ENCODE results near the gene PDE4A.
A peak's percentile ranks its signal among the peaks of the same experiment; 100 is the strongest.
"Not testable (repeated sequence)": the region's sequence is repeated elsewhere in the genome, so short reads cannot be mapped to it uniquely, and the experiment has no call there.

The PDE4A gene

DNA sequence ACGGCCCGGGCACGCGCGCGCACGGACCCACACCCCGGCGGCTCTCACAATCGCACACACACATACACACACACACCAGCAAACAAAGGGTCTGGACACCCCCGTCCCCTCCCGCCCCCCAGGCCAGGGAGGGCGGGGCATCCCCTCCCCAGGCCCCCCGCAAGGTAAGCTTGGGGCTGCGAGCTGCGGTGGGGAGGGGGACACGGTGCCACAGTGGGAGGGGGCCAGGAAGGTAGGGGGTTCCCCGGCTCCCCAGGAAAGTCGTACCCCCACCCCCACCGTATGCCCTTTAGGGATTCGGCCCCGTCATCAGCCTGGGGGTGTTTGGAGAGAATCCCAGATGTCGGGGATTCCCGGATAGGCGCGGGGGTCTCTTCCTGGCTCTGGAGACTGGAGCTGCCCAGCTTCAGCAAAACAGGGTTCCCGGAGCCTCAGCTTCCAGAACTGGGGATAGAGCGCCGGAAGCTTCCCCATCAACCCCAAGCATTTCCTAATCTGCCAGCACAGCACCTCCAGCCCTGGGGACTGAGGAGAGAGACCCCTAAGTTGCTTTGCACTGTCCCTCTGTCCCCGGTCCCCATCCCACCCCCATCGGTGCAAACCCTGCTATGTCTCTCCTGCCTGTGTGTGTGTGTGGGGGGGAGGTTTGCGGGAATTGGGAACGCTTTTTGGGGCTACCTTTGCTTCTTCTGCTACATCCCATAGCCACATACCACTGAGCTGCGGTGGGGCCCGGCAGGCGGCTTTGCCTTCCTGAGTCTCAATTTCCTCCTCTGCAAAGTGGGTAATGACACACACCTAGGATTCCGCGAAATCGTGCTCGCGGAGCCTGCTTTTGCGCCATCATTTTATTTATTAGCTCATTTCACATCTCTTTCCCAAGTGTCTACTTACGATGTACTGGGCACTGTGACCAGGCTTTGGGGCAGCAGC is 15.2 kb upstream of the PDE4A start:
- no peak for DNase-seq

DNA sequence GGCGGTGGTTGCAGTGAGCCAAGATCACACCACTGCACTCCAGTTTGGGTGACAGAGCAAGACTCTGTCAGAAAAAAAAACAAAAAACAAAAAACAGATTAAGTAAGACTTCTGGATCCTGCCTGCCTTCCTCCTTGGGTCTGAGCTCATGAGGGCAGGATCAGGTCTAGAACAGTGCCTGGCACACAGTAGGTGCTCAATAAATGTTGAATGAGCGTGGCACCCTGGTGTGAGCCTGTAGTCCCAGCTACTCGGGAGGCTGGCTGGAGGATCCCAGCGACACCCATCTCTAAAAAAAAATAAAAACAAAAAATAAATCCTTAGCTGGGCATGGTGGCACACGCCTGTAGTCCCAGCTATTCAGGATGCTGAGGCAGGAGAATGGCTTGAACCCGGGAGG is 14.1 kb upstream of the PDE4A start:
- DNase-seq: no peak

DNA sequence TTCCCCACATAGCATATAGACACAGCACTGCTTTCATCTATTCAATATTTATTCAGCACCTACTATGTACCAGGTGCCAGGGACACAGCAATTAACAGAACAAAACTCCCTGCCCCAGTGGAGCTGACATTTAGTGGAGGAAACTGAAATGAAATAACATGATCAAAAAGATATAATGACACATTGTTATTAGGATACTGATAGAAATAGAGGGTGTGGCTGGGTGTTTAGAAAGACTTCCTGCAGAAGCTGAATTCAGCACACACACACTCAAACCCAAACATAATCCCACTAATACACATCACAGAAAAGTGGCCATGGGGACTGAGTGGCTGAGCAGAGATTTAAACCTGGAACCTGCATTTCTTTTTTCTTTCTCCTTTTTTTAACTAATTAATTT is 13.2 kb upstream of the PDE4A start:
- DNase-seq: no peak

DNA sequence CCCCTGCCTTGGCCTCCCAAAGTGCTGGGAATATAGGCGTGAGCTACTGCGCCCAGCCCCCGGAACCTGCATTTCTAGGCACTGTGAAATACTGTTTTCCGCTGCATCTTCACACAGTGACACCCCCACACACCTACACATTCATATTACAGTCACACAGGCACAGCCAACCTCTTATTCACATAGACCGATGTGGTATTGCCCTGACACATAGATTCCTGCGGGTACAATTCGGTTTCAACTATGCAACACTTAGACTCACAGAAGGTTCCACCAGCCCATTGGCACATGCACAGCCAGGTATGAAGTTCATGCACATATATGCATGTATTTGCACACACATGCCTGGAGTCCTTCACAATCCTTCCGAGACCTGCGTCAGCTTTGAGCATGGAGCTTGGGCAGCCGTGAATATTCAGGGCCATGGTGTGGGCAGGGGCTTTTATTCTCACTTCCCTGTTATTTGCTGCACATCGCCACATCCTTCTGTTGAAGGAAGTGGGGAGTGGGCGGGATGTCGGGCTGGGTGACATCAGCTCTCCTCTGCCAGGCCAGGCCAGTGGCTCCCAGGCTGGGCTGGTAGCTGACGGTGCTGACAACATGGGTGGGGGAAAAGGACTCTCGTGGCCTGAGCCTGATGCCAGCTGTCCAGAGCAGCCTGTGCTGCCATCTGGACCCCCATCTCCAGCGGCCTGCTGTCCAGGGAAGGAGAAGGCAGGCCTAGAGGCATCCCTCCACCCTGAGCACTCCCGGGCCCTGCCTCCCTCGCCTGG is 11.6 kb upstream of the PDE4A start:
- DNase-seq: no peak

DNA sequence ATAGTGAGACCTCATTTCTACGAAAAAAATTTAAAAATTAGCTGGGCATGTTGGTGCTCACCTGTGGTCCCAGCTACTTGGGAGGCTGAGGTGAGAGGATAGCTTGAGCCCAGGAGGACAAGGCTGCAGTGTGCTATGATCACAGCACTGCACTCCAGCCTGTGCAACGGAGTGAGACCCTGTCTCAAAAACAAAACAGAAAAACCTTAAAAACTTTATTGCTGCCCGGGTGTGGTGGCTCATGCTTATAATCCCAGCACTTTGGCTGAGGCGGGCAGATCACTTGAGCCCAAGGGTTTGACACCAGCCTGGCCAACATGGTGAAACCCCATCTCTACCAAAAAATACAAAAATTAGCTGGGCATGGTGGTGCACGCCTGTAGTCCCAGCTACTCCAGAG is 9.1 kb upstream of the PDE4A start:
- not testable (repeated sequence) for DNase-seq

DNA sequence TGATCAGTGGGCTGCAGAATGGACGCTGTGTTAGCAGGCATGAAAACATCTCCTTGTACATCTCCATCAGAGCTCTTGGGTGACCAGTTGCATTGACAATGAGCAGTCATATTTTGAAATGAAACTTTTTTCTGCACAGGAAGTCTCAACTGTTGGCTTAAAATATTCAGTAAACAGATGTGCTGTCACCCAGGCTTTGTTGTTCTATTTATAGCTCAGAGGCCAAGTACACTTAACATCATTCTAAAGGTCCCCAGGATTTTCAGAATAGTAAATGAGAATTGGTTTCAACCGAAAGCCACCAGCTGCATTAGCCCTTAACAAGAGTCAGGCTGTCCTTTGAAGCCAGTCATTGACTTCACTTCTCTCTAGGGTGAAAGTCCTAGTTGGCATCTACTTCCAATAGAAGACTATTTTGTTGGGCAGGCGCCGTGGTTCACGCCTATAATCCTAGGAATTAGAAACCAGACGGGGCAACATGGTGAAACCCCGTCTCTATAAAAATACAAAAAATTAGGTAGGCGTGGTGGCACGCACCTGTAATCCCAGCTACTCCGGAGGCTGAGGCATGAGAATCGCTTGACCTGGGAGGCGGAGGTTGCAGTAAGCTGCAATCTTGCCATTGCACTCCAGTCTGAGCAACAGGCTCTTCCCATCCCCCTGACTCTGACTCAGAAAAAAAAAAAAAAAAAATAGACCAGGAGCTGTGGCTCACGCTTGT is 7.9 kb upstream of the PDE4A start:
- no peak for DNase-seq

DNA sequence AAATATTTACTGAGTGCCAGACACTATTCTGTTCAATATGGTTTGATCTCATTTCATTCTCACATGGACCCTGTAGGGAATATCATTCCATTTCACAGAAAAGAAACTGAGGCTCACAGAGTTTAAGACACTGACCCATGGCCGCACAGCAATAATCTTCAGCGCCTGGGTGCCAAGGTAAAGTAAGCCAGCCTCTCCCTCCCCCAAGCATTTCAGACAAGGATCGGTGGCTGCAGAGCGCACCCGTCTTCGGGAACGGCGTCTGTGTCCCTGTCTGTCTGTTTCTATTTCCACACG is 4.3 kb upstream of the PDE4A start:
- DNase-seq: no peak

DNA sequence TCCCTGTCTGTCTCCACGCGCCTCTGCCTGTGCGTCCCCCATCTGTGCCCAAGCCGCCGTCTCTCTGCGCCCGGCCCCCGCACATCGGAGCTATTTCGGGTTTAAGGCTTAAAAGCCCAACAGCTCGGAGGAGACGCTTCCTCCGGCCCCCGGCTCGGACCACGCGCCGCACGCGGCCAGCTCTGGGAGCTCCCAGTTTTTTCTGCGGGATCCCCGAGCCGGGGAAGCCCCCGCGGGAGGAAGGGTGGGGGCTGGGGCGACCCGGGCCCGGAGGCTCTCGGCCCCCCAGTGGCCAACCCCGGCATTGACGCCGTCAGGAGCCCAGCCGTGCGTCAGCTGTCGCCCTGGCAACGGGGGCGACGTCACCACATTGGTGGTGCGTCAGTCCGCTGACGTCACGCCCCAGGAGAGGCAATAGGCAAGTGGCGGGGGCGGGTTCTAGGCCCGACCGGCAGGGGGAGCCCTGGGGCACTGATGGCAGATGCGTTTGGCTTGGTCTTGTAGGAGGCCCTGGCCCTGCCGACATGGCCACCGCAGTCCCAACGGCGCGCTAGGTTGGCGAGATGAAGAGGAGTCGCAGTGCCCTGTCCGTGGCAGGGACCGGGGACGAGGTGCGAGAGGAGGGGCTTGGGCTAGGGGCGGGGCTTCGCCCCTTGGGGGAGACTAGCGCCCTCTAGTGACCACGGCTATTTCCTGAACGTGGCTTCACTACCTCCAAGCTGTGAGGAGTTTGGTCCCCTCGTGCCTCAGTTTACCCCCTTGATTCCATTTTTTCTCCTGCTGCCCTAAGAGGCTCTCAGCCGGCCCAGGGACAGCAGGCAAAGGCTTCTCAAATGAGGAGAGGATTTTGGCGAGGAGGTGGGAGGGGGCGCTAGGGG is 3.7 kb upstream of the PDE4A start:
- DNase-seq: peak; percentile 83

DNA sequence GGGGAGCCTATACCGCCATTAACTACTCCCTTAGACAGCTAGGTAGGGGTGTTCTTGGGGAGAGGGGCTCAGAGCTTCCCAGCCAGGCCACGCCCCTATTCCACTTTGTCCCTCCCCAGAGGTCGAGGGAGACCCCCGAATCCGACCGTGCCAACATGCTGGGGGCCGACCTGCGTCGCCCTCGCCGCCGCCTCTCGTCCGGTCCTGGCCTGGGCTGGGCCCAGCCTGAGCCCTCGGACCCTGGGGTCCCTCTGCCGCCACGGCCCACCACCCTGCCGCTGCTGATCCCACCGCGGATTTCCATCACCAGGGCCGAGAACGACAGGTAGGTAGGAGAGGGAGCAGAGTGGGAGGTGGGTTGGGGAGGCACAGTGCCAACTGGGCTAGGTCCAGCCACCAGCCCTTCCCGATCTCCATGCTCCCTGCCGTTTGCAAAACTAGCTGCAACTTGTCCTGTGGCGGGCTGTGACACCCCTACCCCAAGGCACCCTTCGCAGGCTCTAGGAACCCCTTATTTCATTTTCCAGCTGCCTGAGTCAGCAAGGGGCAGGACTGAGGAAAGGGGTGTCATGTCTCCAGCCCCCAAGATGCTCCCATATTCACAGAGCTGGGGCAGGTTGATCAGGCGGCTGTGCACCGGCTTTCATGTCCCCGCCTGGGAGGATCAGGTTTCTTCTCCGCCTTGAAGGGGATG is 2.6 kb upstream of the PDE4A start:
- DNase-seq: no peak

DNA sequence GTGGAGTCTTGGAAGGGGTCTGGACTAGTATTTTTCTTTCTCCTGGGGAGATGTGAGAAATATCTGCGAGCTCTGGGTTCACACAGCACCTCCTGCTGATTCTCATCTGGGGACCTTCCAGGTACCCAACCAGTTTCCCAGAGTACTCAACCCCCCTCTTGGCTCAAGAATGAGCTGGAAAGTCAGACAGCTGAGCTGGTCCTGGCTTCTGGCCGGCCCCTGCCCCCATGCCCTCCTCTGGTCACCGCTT is 2.2 kb upstream of the PDE4A start:
- no peak for DNase-seq

DNA sequence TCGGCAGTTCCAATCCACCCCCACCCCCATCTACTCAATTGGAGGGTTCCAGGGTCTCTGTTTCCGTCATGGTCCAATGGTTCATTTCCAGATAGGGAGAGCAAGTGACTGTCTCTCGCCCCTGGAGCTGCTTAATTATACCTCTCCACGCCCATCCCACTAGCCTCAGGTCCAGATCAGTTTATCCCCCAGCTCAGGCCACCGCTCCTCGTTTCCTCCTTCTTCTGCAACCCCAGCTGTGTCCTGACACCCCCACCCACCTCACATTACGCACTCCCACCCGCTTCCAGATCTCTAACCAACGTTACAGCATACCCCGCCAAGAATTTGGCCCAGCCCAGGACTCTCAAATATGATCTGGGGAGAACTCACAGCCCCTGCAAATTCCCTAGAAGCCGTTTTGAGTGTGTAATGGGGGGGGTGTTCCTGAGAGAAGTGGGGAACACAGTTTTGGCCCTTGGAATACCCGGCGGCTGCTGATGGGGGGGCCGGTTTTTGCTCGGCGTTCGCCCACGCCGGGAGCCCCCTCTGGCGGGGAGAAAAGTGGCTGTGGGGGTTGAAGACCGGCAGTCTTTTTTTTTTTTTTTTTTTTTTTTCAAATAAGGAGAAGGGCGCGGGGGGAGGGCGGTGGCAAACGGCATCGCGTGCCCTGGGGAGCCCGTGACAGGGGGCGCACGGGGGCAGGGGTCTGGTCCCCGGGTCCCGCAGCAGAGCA is 1.7 kb upstream of the PDE4A start:
- DNase-seq: no peak

DNA sequence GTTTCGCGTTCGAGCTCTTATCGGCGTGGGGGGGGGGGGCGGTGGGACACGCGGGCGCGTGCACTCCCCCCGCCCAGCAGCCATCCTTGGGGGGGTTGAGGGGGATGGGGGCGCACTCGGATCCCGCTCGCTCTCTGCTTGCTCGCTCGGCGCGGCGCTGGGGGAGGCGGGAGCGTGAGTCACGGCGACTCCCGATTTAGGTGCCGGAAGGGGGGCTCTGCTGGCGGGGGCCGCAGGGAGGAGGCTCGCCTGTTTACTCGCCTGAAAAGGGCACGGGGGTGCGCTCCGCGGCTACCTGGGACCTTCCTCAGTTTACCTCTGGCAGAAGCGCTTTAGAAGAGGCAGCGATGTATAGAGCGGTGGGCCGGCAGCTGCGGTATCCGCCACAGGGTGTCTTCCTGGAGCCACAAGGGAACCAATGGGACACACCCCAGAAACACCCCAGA is 1.1 kb upstream of the PDE4A start:
- DNase-seq: no peak

DNA sequence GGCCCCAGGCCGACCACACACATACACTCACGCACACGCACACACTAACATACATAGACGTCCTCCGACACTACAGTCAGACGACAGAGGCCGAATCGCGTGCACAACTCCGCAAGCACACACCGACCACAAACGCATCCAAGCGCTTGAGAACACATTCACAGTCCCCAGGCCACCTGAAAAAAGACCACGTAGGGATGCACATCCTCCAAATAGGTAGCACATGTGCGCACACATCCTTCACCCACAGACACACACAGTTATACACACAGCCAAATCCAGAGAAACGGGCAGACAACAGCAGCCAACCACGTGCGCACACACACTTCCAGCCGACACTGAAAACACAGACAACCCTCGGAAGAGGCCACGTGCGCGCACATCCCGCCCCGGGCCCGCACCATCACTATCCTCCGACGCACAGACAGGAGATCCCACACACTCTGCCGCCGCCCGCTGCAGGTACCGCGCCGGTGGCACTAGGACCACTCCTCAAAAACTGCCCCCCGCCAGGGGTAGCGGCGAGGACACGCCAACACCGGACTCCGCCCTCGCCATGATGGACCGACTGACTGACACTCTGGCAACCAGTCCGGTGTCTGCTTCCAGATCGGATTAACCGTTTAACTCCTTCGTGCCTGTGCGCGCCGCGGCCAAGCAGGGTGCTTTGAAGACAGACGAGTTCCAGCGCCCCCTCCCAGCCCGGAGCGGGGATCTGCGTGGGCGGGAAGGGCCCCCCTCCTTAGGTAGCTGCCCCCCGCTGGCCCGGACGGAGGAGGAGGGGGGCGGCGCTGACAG is 493 bp upstream of the PDE4A start:
- no peak for DNase-seq

DNA sequence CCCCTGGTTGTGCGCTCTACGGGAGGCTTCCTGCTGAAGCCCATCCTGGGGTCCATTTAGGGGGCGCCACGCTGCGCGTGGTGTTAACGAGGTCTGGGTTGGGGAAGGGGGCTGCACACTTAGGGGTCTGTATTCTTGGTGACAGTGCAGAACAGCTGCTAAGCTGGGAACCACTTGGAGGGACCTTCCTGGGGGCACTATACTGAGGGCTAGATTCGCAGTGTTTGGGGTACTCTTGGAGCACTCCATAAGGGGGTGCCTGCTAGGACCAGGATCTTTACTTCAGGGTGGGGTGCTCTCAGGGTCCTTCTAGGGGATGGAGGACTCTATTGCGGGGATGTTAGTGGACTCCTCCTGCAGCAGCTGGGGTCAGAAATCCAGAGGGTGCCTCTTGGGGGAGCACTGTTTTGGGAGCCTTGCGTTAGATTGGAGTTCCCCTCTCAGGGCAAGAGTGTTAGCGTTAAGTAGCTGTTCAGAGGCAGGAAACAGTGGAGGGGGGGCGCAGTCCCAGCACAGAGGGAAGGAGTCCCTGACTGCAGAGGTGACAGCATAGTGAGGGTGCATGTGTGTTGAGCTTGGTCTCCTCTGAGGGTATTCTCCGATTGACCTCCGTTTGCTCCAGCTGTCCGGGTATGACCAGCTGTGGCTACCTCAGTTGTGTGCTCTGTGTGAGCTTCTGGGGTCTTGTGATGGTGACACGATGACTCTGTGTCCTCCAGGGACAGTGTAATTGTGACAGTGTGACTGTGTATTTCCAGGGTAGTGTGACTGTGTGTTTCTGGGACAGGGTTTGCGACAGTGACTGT is 1.1 kb downstream of the PDE4A start:
- no peak for DNase-seq

DNA sequence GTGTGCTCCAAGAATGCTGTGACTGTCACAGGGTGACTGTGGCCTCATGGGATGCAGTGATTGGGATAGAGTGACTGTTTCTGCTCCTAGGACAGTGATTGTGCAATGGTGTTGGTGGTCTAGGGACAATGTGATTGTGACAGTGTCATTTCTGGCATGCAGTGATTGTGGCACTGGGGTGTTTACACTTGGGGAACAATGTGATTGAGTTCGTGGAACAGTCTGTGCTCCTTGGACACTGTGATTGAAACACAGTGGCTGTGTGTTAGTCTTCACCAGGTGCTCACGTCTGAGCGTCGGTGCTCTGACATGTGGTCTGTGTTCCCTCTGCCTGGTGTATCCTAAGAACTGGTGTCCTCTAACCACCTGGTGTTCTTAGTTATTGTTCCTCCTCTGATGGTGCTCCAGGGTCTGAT is 1.7 kb downstream of the PDE4A start:
- DNase-seq: no peak

DNA sequence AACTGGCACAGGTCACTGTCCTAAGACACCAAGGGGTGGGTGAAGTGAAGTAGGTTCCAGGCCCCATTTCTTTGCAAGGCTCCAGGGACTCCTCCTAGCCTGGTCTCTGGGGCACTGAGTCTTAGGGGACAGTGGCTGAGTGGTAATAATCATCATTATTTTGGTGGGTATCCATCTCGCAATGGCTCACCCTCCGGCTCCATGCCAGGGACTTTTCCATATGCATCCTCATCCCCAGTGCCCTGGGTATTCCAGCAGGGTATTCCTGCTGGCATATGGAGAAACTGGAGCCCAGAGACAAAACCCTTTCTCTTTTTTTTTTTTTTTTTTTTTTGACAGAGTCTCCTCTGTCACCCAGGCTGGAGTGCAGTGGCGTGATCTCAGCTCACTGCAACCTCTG is 2.5 kb downstream of the PDE4A start:
- no peak for DNase-seq

DNA sequence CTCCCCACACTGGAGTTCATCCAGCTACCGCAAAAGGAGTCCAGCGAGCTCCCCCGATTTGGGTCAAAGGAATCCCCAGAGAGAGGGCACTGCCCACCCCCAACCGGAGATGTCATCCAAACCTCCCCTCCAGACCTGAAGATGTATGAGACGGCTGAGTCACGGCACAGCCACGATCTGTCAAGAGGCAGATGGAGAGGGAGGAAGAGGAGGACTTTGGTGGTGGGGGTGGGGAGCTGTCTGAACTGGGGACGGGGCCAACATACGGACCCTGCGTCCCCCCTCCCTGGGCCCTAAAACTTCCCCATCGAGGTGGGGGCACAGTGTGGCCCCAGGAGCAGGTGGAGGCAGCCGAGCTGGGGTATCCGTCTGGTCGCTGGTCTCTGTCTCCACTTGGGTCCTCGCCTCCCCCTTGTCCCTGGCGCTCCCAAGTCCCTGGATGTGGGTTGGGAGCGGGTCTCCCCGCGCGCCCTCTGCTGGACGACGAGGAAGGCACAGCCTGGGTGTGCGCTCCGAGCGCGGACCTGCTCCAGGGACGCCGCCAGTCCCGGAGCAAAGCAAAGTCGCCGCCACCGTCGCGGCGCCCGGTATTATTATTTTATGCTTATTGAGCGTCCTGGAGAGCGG is 3.8 kb downstream of the PDE4A start:
- peak; percentile 57 for DNase-seq

DNA sequence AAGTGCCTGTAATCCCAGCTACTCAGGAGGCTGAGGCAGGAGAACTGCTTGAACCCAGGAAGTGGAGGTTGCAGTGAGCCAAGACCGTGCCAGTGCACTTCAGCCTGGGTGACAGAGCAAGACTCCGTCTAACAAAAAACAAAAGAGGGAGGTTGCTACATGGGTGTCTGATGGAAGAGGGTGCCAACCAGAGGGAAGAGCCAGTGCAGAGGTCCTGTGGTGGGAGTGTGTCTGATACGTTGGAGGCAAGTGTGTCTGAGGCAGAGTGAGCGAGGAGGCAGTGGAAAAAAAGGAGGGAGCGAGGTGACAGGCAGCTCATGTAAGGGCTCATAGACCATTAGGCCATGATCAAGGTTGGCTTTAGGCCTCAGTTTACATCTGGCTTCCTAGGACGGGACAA is 6.8 kb downstream of the PDE4A start:
- DNase-seq: no peak

DNA sequence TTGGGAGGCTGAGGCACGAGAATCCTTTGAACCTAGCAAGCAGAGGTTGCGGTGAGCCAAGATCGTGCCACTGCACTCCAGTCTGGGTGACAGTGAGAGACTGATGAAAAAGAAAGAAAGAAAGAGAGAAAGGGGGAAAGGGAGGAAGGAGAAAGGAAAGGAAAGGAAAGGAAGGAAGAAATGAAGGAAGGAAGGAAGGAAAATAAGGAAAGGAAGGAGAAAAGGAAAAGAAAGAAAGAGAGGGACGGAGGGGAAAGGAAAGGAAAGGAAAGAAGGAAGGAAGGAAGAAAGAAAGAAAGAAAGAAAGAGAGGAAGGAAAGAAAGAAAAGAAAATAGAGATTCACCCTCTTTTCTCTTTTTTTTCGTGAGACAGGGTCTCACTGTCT is 8.7 kb downstream of the PDE4A start:
- DNase-seq: no peak
